ENCODE results near the gene NUDT14.

The NUDT14 gene

DNA sequence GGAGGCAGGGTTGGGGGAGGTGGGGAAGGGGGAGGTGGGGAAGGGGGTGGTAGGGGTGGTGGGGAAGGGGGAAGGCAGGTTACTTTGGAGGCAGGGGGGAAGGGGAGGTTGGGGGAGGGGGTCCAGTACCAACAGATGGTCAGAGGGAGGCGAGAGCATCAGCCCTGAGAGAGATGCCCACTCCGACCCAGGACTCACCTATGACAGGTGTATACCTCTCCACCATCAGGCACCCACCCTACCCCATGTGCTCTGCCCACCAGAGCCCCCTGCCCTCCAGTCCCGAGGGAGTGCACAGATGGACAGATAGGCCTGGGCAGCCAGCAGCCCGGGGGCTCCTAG, 31.1 kb downstream of the NUDT14 start:
- no peaks in the 10 kb centered on the region for H3K27me3 Mint-ChIP-seq (ENCODE audit: low read depth, poor library complexity)
- H3K4me1 Mint-ChIP-seq = no peaks in the 10 kb centered on the region
- TF ChIP-seq, protein P1, sequence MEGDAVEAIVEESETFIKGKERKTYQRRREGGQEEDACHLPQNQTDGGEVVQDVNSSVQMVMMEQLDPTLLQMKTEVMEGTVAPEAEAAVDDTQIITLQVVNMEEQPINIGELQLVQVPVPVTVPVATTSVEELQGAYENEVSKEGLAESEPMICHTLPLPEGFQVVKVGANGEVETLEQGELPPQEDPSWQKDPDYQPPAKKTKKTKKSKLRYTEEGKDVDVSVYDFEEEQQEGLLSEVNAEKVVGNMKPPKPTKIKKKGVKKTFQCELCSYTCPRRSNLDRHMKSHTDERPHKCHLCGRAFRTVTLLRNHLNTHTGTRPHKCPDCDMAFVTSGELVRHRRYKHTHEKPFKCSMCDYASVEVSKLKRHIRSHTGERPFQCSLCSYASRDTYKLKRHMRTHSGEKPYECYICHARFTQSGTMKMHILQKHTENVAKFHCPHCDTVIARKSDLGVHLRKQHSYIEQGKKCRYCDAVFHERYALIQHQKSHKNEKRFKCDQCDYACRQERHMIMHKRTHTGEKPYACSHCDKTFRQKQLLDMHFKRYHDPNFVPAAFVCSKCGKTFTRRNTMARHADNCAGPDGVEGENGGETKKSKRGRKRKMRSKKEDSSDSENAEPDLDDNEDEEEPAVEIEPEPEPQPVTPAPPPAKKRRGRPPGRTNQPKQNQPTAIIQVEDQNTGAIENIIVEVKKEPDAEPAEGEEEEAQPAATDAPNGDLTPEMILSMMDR (IDR thresholded peaks at IDR 0.05) = no peak
- DNase-seq = peak; percentile 2
- no peak overlapping the region for H3K27ac Mint-ChIP-seq
- H3K9me3 Mint-ChIP-seq = no peaks in the 10 kb centered on the region
- no peaks in the 10 kb centered on the region for H3K36me3 Mint-ChIP-seq (ENCODE audit: low read depth)
- no peak overlapping the region for H3K4me3 Mint-ChIP-seq

DNA sequence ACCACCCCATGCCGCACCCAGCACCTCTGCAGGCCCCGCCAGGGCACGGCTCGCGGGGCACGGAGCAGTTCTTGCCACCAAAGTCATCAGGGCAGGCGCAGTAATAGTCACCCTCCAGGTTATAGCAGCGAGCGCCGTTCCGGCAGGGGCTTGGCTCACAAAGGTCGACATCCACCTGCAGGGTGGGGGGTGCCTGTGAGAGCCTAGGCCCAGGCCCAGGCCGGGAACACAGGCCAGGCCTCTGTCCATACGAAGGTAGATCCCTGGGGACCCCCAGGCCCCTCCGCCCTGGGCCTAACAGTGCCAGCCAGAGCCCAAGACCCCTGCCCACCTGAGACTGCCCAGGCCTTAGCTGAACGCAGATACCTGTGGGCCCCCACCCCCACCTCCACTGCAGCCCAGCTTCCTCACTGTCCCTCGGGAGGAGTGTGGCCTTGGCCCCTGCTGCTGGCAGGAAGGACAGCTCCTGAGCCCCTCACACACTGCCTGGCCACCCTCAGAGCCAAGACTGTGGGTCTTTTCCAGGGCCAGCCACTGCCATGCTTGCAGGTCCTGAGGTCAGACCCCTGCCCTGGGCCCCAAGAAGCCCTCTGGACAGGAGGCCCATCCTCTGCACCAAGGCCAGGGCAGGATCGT, 31.8 kb downstream of the NUDT14 start:
- Mint-ChIP-seq H3K36me3 (ENCODE audit: low read depth) (no peaks in the 10 kb centered on the region), H3K9me3 (no peaks in the 10 kb centered on the region), H3K4me1 (no peaks in the 10 kb centered on the region), H3K27ac (no peak overlapping the region), H3K4me3 (no peak overlapping the region), H3K27me3 (ENCODE audit: low read depth, poor library complexity) (no peaks in the 10 kb centered on the region)
- DNase-seq = peak; percentile 5
- TF ChIP-seq, protein P1 (IDR thresholded peaks at IDR 0.05) = no peak

DNA sequence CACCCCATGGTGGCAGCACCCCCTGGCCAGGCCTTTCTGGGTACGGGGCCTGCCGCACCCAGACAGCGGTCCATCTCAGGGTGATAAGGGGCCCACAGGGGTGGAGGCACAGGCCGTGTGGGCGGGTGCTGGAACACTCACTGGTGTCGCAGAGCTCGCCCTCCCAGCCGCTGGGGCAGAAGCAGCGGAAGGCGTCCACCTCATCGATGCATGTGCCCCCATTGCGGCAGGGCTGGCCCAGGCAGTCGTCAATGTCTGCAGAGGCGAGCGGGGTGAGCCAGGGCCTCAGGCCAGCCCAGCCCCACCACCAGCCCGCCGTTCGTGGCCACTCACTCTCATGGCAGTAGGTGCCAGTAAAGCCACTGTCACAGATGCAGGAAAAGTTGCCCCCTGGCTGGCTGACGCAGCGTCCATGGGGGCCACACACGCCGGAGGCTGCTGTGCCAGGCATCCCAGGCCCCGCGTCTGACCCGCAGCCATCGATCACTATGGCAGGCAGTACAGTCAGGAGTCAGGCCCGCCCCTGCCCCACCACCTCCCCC, 32.4 kb downstream of the NUDT14 start:
- no peak overlapping the region for H3K4me3 Mint-ChIP-seq
- no peaks in the 10 kb centered on the region for H3K27me3 Mint-ChIP-seq (ENCODE audit: low read depth, poor library complexity)
- peak; percentile 4 for DNase-seq
- TF ChIP-seq, protein P1 (IDR thresholded peaks at IDR 0.05) = no peak
- no peaks in the 10 kb centered on the region for H3K4me1 Mint-ChIP-seq
- H3K27ac Mint-ChIP-seq = no peak overlapping the region
- no peaks in the 10 kb centered on the region for H3K36me3 Mint-ChIP-seq (ENCODE audit: low read depth)
- no peaks in the 10 kb centered on the region for H3K9me3 Mint-ChIP-seq

DNA sequence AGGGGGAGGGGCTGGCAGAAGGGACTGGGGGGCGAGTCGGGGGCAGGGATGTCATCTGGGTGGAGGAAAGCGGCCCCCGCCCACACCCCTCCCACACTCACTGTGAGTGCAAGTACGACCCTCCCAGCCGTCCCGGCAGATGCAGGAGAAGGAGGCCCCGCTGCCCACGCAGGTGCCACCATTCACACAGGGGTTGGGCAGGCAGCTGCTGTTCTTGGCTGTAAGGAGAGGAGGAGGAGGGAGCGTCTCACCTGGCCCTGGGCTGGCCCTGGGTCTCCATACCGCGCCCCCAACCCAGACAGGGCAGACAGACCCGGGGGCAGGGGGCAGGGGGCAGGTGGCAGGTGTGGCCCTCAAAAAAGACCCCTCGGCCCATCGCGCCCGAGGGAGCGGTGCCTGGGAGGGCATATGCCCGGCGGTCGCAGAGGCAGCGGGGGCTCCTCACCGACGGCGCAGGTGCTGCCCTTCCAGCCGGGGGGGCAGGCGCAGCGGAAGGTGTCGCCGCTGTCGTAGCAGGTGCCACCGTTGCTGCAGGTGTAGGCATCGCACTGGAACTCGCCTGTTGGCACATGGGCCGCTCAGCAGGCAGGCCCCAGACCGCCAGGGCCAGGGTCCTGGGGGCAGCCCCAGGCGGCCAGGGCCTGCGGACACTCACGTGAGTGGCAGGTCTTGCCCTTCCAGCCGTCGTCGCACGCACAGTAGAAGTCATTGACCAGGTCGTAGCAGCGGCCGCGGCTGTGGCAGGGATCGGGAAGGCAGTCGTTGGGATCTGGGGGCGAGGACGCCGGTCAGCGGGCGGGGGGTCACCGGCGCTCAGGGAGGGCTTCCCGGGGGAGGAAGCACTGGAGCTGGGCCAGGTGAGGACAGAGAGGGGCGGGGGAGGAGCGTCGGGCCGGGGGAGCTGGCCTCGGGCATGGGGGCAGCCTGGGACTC, 33.2 kb downstream of the NUDT14 start:
- TF ChIP-seq, protein P1 (IDR thresholded peaks at IDR 0.05) = no peak
- no peaks in the 10 kb centered on the region for H3K9me3 Mint-ChIP-seq
- no peaks in the 10 kb centered on the region for H3K36me3 Mint-ChIP-seq (ENCODE audit: low read depth)
- H3K4me1 Mint-ChIP-seq = no peaks in the 10 kb centered on the region
- no peak overlapping the region for H3K4me3 Mint-ChIP-seq
- H3K27ac Mint-ChIP-seq = no peak overlapping the region
- DNase-seq = peak; percentile 6
- no peaks in the 10 kb centered on the region for H3K27me3 Mint-ChIP-seq (ENCODE audit: low read depth, poor library complexity)

DNA sequence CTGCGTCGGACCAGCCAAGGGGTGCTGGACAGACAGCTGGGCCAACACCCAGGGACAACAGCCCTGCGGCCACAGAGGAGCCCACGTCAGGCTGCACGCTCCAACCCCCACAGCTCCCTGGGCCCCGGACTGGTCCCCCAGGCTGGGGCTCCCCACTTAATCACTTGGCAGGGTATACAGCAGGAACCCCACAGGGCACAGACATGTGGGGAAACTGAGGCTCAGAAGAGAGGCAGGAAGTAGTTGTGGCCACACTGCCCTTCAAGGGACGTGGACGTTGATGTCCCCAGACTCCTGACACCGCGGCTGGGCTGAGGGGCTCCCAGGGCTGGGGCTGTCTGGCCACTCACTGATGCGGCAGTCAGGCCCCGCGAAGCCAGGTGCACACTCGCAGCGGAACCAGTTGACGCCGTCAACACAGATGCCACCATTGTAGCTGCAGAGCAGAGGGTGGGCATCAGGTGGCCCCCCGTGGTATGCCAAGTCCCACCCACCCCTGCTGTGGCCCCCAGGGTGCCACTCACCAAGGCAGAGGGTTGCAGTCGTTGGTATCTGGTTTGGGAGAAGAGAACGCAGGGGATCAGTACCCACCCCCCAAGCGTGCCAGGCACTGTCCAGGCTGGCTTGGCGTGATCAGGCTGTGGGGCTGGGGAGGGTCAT, 34.0 kb downstream of the NUDT14 start:
- no peak overlapping the region for H3K27ac Mint-ChIP-seq
- H3K27me3 Mint-ChIP-seq (ENCODE audit: low read depth, poor library complexity) = no peaks in the 10 kb centered on the region
- peaks cover 4% of the 10 kb centered on the region for H3K36me3 Mint-ChIP-seq (ENCODE audit: low read depth)
- no peak overlapping the region for H3K4me3 Mint-ChIP-seq
- TF ChIP-seq, protein P1 (IDR thresholded peaks at IDR 0.05) = no peak
- H3K4me1 Mint-ChIP-seq = no peaks in the 10 kb centered on the region
- DNase-seq = no peak
- H3K9me3 Mint-ChIP-seq = peaks cover 4% of the 10 kb centered on the region
